Fibroblast of the conjunctiva (primary cell): ENCODE data around the gene HLCS.

Source experiments
- DNase-seq: peaks from one replicate; pipeline ENCODE4 v3.0.0-alpha.2; 2010; ENCODE audit warnings: low read depth

The HLCS gene

DNA sequence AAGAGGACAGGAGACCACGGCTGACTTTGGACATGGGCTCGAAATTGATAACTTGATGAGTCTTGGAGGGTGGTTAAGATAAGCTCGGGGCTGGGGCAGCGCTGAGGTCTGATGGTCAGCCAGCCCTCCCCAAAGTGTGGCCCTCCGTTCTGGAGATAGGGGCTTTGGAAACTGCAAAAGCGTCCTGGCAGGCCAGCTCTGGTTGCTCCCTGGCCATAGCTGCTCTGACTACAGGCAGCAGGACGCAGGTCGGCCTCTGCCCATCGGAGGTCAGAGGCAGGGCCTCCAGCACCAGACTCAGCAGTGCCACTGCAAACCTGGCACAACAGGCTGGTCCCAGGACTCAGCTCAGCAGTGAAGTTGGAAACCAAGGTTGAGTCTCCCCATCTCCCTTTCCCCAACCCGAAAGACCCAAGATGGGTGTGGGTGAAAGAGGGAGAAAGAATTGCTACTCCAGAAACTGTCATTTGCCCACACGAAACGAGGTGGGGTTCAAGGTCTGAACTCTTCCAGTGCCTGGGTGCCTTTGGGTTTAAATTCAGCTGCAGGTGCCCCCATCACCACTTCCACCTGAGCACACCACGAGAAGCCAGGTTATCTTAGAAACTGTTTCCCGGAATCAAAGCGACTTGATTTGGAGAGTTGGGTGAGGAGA is 262.7 kb downstream of the HLCS start:
- DNase-seq: no peak

DNA sequence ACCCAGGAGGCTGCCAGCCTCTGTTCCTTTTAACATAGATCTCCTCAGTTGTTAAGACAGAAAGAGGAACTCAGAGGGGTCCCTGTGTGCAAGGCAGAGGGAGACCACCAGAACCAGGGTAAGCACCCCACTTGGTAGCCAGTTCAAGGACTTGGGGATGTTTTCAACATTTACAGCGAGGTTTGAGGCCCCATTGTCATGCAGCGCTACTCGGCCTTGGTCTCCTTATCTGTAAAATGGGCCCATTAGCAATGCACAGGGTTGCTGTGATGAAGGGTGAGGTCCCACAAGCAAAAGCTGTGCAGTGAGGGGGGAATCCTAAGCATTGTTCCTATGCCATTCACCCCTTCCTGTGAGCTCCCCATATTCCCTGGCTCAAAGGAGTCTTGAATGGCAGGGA is 263.3 kb downstream of the HLCS start:
- DNase-seq: no peak

DNA sequence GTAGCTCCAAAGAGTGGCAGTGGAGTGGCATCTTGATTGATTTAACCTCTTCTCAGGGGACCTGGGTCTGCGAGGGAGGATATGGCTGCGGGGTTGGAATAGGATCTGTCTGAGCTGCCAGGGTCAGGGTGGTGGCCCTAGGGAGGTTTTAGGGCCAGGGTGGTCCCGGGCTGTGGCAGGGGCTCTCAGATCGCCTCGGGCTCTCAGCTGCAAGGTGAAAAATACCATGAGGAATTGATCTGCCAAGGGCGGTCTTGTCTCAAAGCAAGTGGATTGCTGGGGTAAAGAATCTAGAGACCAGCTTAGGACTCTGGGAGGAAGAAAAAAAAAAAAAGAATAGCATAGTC is 263.9 kb downstream of the HLCS start:
- no peak for DNase-seq

DNA sequence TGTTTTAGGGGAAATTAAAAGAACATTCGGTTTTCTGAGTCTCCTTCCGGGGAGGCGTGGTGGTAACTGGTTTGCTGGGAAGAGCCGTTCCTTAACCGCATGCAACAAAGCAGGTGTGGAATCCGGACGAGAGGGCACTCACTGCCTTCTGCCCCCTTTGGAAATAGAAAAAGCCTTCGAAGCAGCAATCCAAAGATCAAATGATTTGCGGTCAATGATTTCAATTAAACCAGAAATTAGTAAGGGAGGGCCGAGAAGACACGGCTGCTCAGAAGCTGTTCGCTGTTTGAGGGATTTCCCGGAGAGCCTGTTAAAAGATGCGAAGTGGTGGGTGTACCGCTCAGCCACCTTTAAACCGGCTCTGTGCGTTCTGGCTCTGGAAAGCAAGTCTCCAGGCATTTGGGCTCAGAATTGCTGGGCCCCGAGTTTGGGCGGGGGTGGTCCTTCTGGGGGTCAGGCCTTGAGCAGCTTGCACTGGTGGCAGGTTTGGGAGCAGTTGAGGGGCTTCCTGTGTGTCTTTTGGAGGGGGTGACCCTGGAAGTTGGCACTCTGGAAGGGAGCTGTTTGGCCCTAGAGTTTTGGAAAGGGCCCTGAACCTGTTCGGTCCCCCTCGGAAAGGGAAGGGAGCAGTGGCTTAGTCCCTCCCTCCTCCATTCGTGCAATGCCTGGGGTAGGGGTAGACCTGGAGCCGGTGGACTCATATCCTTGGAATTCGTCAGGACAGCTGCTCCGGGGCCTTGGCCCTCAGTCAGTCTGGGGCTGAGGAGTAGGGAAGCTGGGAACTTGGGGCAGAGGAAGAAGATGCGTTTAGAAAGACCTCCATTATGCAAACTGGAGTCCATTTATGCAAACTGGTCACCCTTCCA is 264.5 kb downstream of the HLCS start:
- DNase-seq: no peak

DNA sequence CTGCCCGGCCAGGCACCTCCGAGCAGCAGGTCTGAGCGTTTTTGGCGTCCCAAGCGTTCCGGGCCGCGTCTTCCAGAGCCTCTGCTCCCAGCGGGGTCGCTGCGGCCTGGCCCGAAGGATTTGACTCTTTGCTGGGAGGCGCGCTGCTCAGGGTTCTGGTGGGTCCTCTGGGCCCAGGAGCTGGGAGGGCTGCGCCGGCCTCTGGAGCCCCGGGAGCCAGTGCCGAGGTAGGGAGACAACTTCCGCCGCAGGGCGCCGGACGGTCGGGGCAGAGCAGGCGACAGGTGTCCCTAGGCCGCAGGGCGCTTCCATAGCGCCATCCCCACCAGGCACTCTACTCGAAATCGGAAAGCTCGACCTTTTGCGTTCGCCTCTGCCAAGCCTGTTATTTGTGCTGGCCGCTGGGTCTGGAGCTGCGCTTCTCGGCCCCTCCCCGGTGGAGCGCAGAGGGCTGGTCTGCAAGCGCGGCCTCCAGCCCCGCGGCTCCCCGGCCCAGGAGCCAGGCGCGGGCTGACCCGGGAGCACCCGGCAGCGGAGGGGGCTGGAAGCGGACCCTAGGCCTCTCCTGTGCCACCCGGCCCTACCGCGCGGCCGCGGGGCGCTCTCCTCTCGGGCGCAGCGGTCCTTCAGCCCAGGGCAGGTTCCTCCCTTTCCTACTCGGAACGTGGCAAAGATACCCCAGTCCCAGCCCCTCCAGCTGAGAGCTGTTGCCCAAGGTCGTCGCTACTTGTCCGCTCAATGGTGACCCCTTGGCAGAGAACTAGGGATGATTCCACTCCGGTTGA is 265.3 kb downstream of the HLCS start:
- DNase-seq: no peak
